Neural progenitor cell (in vitro differentiated cells): ENCODE results near the gene ASB10. TPM values are rescaled to one million over a fixed set of nuclear protein-coding genes. Genes with fewer than 3 reads are reported as not detected.

Experiments used
- DNase-seq: peaks from one replicate; pipeline ENCODE4 v3.0.0-alpha.2; 2016; ENCODE audit warnings: low spot score
- H2AFZ ChIP-seq: fragments of 200-600 bp; sonication (generic); replicated peaks from 2 replicates; pipeline ENCODE4 v1.6.1; 2016; ENCODE audit warnings: antibody characterized with exemption
- H3F3A ChIP-seq: fragments of 200-600 bp; sonication (generic); 2 replicates; pipeline ENCODE4 v1.6.1; 2016; ENCODE audit warnings: antibody characterized with exemption, low read depth
- H3K27ac ChIP-seq: fragments of 200-600 bp; sonication (generic); 2 replicates; pipeline ENCODE4 v1.5.1; 2016; ENCODE audit warnings: mild to moderate bottlenecking
- H3K27me3 ChIP-seq: fragments of 200-600 bp; sonication (generic); 2 replicates; pipeline ENCODE4 v1.6.1; 2016; ENCODE audit warnings: mild to moderate bottlenecking, moderate library complexity
- H3K36me3 ChIP-seq: fragments of 200-600 bp; sonication (generic); 2 replicates; pipeline ENCODE4 v1.5.1; 2016
- H3K4me1 ChIP-seq: fragments of 200-600 bp; sonication (generic); 2 replicates; pipeline ENCODE4 v1.6.1; 2016; ENCODE audit warnings: mixed run types
- H3K4me2 ChIP-seq: fragments of 200-600 bp; sonication (generic); 2 replicates; pipeline ENCODE4 v1.6.1; 2016
- H3K4me3 ChIP-seq: fragments of 200-600 bp; sonication (generic); 2 replicates; pipeline ENCODE4 v1.5.1; 2016
- H3K79me2 ChIP-seq: fragments of 200-600 bp; sonication (generic); 2 replicates; pipeline ENCODE4 v1.6.1; 2016; ENCODE audit warnings: low read depth
- H3K9ac ChIP-seq: fragments of 200-600 bp; sonication (generic); 2 replicates; pipeline ENCODE4 v1.6.1; 2016
- H3K9me3 ChIP-seq: fragments of 200-600 bp; sonication (generic); 2 replicates; pipeline ENCODE4 v1.5.1; 2016; ENCODE audit warnings: low read depth
- H4K20me1 ChIP-seq: fragments of 200-600 bp; sonication (generic); 2 replicates; pipeline ENCODE4 v1.6.1; 2016; ENCODE audit warnings: low read depth
- H3K27ac Mint-ChIP-seq: 3 replicates; pipeline ENCODE4 v1.8.0; 2021; ENCODE audit warnings: mixed read lengths
- H3K27me3 Mint-ChIP-seq: 2 replicates; pipeline ENCODE4 v1.8.0; 2022; ENCODE audit warnings: low read depth, mild to moderate bottlenecking, inconsistent platforms, moderate library complexity, mixed read lengths; ENCODE audit not compliant: insufficient read depth
- H3K36me3 Mint-ChIP-seq: 3 replicates; pipeline ENCODE4 v1.8.0; 2021; ENCODE audit warnings: mixed read lengths
- H3K4me1 Mint-ChIP-seq: 3 replicates; pipeline ENCODE4 v1.8.0; 2021; ENCODE audit warnings: mixed read lengths
- H3K4me3 Mint-ChIP-seq: 3 replicates; pipeline ENCODE4 v1.8.0; 2021; ENCODE audit warnings: mild to moderate bottlenecking, moderate library complexity, mixed read lengths
- H3K9me3 Mint-ChIP-seq: 3 replicates; pipeline ENCODE4 v1.8.0; 2020; ENCODE audit warnings: mixed read lengths
- CTCF ChIP-seq: fragments of 200-600 bp; sonication (generic); IDR thresholded peaks from 2 replicates; pipeline ENCODE4 v1.5.1; 2017; ENCODE audit warnings: antibody characterized with exemption, mild to moderate bottlenecking
- EZH2 ChIP-seq: fragments of 200-600 bp; sonication (generic); IDR thresholded peaks from 2 replicates; pipeline ENCODE4 v1.6.1; 2017; ENCODE audit warnings: antibody characterized with exemption, mild to moderate bottlenecking, moderate library complexity
- EZH2phosphoT487 ChIP-seq: fragments of 200-600 bp; sonication (generic); IDR thresholded peaks from 2 replicates; pipeline ENCODE4 v1.6.1; 2017; ENCODE audit warnings: antibody characterized with exemption
- total RNA-seq: library from RNA; depleted of rRNA; stranded (reverse); fragments of >200 nt; gene quantifications from 2 replicates; pipeline ENCODE4 v1.2.3, GENCODE V29; 2015; ENCODE audit warnings: low replicate concordance

The ASB10 gene
- total RNA-seq, 1 donor from 2014 or later = not detected

GRCh38 chr7:151161757-151162156 is 25.3 kb downstream of the ASB10 start:
- Histone ChIP-seq H3K9me3 (no peaks in the 10 kb centered on the region), H3K4me3 (no peak overlapping the region), H3F3A (peaks cover 6% of the 10 kb centered on the region), H2AFZ (no peak overlapping the region), H3K27ac (no peak overlapping the region), H3K4me1 (no peaks in the 10 kb centered on the region), H3K4me2 (no peak overlapping the region), H3K27me3 (peaks cover 96% of the 10 kb centered on the region), H4K20me1 (peaks cover 11% of the 10 kb centered on the region), H3K36me3 (no peaks in the 10 kb centered on the region), H3K9ac (no peak overlapping the region), H3K79me2 (no peaks in the 10 kb centered on the region)
- DNase-seq = no peak
- no peaks in the 10 kb centered on the region for H3K9me3 Mint-ChIP-seq
- TF ChIP-seq EZH2 = no peak
- no peak for TF ChIP-seq EZH2phosphoT487
- no peak for TF ChIP-seq CTCF
- no peaks in the 10 kb centered on the region for H3K36me3 Mint-ChIP-seq
- H3K4me1 Mint-ChIP-seq = peaks cover 3% of the 10 kb centered on the region
- H3K4me3 Mint-ChIP-seq = no peak overlapping the region
- no peaks in the 10 kb centered on the region for H3K27me3 Mint-ChIP-seq
- H3K27ac Mint-ChIP-seq = no peak overlapping the region

- Histone ChIP-seq H3K4me2 (no peak overlapping the region), H3K27ac (no peak overlapping the region), H3F3A (peaks cover 13% of the 10 kb centered on the region), H4K20me1 (no peaks in the 10 kb centered on the region), H3K9me3 (no peaks in the 10 kb centered on the region), H2AFZ (peak overlapping the region; percentile 82), H3K4me1 (no peaks in the 10 kb centered on the region), H3K79me2 (no peaks in the 10 kb centered on the region), H3K27me3 (peaks cover 61% of the 10 kb centered on the region), H3K4me3 (no peak overlapping the region), H3K36me3 (no peaks in the 10 kb centered on the region), H3K9ac (no peak overlapping the region)
- TF ChIP-seq CTCF (no peak), EZH2 (no peak), EZH2phosphoT487 (no peak)
- Mint-ChIP-seq H3K36me3 (no peaks in the 10 kb centered on the region), H3K27me3 (no peaks in the 10 kb centered on the region), H3K4me3 (no peak overlapping the region), H3K4me1 (no peaks in the 10 kb centered on the region), H3K9me3 (no peaks in the 10 kb centered on the region), H3K27ac (no peak overlapping the region)
- no peak for DNase-seq
These were observed 29.3 kb downstream of the ASB10 start for GRCh38 chr7:151157645-151158329.

- Histone ChIP-seq H2AFZ (no peak overlapping the region), H3F3A (peaks cover 13% of the 10 kb centered on the region), H3K4me2 (no peak overlapping the region), H3K4me1 (no peaks in the 10 kb centered on the region), H3K27me3 (peaks cover 37% of the 10 kb centered on the region), H3K9me3 (no peaks in the 10 kb centered on the region), H3K79me2 (no peaks in the 10 kb centered on the region), H4K20me1 (no peaks in the 10 kb centered on the region), H3K9ac (no peak overlapping the region), H3K36me3 (no peaks in the 10 kb centered on the region), H3K27ac (no peak overlapping the region), H3K4me3 (no peak overlapping the region)
- DNase-seq = no peak
- Mint-ChIP-seq H3K4me1 (no peaks in the 10 kb centered on the region), H3K27me3 (peaks cover 8% of the 10 kb centered on the region), H3K36me3 (no peaks in the 10 kb centered on the region), H3K27ac (no peak overlapping the region), H3K9me3 (no peaks in the 10 kb centered on the region), H3K4me3 (no peak overlapping the region)
- TF ChIP-seq CTCF (peak; percentile 30), EZH2phosphoT487 (no peak)
These were observed 34.2 kb downstream of the ASB10 start for GRCh38 chr7:151152643-151153513.
